Activated T-helper 9 cell treated with anti-CD3 and anti-CD28 coated beads, Interleukin-2, amount 50 U/mL, for 16 hours (primary cell): Measurements from ENCODE around the gene CCL27.

Experiments used
- DNase-seq: peaks from one replicate; pipeline ENCODE4 v3.0.0-alpha.2; 2020; ENCODE audit warnings: low read depth

The CCL27 gene

GRCh38 chr9:34684816-34685215, 22.4 kb upstream of the CCL27 start:
- no peak for DNase-seq

DNA sequence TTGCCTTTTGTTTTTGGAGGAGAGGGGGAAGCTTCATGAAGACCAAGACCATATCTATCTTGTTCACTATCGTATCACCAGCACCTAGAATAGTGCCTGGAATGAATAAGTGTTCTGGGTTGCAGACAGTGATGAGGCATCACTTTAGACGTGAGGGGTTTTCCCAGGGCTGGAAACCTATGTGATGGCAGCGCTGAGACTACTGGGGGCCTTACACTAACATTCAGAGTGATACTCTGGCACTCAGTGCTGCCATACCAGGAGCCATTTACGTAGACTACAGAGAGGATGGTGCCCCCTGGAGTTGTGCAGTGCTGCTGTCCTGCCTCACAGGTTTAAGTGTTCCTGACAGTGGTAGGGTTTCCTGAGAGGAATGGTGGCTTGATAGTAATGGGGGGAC, 21.7 kb upstream of the CCL27 start:
- no peak for DNase-seq

DNA sequence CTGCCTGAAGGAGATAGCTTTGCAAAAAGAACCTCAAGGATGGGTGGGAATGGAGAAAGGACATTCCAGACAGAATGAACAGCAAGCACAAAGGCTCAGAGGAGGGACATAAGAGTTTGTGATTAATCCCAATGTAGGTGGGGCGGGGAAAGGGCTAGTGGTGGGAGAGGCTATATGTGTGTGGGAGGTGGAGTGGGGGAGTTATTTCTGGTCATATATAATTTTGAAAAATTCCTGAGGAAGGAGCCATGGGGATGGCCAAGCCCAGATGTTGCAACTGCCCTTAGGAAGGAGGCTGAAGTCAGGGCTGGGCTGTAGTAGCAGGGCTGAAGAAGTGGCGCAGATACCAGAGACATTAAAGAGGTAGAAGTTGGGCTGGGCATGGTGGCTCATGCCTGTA, 13.4 kb upstream of the CCL27 start:
- DNase-seq: no peak

- peak; percentile 36 for DNase-seq
Measured at GRCh38 chr9:34675048-34675714, 12.7 kb upstream of the CCL27 start.

DNA sequence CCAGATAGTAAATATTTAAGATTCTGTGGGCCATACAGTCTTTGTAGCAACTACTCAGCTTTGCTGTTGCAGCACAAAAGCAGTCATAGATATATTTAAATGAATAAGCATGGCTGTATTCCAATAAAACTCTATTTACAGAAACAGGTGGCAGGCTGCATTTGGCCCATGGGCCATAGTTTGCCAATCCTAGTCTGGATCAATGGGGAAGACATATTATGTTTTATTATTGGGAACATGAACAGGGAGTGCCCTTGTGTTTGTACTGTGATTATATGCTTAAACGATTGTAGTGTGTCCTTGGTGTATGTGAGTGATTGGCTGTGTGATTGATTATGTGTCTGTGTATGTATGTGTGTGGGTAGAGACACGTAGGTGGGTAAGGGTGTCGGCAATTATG, 12.0 kb upstream of the CCL27 start:
- DNase-seq: no peak

DNA sequence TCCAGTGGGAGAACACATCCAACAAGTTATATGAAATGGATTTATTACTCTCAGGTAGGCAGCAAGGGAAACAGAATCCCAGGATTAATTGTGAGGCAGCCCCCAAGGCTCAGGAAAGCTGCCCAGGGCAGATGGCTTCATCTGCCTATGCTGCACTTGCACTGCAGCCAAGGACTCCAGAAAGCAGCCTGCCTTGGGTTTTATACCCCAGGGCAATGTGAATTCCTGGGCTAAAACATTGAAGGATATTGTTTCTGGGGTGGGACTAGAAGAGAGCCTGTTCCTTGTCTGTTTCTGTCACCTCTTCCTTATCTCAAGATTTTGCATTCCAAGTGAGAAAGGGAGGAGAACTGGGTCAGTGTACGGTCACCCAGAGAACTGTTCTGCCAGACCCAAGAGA, 8.8 kb upstream of the CCL27 start:
- no peak for DNase-seq

DNA sequence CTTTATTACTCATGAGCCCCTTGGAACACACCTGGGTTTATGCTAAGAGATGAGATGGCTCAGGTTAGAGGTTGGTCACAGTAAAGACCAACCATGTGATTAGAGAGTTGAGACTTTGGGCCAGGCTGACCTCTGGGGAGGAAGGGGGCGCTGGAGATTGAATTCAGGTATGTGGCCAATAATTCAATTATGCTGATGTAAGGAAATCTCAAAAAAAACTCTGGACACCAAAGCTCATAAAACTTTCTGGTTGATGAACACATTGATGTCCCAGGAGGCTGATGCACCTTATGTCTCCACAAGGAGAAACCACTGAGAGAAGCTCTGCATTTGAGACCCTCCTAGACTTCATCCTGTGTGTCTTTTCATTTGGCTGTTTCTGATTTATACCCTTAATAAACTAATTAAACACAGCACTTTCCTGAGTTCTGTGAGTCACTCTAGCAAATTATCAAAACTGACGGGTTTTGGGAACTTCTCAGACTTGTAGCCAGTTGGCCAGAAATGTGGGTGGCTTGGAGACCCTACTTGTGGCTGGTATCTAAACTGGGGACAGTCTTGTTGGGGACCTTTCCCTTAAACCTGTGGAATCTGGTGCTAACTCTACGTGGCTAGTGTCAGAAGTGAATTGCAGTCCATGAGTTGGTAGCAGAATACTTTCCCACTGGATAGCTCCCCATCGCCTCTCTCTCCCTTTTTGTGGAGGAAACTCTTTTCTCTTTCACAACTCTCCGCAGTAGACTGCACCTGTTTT, 7.5 kb upstream of the CCL27 start:
- DNase-seq: no peak

GRCh38 chr9:34665381-34666250, 3.2 kb upstream of the CCL27 start:
- peak; percentile 78 for DNase-seq

GRCh38 chr9:34665067-34665380, 2.6 kb upstream of the CCL27 start:
- DNase-seq: no peak

- DNase-seq: peak; percentile 40
Measured at GRCh38 chr9:34664281-34665066, 2.0 kb upstream of the CCL27 start.

GRCh38 chr9:34663303-34663605, 797 bp upstream of the CCL27 start:
- no peak for DNase-seq

DNA sequence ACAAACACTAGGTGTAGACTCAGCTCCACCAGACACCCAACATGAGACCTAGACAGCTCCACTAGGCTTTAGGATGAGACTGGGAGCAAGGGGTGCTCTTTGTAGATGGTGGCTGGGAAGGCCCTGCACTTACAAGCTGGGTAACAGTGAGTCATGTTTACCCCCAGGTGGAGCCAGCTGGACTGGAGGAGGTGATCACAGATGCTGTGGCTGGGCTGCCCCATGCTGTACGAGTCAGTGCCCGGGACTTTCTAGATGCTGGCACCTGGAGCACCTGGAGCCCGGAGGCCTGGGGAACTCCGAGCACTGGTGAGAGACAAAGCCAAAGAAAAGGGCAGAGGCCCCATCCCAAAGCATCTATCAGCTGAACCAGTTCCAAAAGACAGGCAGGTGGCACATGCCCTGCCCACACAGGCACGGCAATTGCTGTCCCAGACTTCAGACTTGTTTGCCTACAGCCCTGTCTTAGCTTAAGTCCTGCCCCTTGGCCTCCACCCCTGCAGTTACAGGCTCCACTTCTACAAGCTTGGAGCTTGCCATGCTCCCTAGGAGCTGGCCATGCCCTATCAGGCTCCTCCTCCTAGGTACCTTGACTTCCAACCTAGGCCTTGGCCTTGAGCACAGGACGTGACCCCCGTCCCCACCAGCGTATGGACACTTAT, 2.7 kb downstream of the CCL27 start:
- DNase-seq: no peak

- no peak for DNase-seq
Measured at GRCh38 chr9:34658461-34658860, 4.0 kb downstream of the CCL27 start.

DNA sequence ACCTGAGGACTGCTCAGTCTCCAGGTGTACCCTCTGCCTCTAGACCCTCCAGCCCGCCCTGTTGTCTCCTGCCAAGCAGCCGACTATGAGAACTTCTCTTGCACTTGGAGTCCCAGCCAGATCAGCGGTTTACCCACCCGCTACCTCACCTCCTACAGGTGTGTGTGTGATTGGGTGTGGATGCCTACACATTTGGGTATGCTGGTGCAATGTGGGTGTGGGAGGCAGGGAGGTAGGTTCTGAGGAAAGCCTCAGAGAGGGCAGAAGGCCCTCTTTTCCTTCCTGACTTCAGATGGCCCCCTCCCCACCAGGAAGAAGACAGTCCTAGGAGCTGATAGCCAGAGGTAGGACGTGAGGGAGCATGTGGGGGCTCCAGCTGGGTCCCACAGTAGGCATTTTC, 5.5 kb downstream of the CCL27 start:
- DNase-seq: no peak

- no peak for DNase-seq
Measured at GRCh38 chr9:34655394-34655793, 7.1 kb downstream of the CCL27 start.

DNA sequence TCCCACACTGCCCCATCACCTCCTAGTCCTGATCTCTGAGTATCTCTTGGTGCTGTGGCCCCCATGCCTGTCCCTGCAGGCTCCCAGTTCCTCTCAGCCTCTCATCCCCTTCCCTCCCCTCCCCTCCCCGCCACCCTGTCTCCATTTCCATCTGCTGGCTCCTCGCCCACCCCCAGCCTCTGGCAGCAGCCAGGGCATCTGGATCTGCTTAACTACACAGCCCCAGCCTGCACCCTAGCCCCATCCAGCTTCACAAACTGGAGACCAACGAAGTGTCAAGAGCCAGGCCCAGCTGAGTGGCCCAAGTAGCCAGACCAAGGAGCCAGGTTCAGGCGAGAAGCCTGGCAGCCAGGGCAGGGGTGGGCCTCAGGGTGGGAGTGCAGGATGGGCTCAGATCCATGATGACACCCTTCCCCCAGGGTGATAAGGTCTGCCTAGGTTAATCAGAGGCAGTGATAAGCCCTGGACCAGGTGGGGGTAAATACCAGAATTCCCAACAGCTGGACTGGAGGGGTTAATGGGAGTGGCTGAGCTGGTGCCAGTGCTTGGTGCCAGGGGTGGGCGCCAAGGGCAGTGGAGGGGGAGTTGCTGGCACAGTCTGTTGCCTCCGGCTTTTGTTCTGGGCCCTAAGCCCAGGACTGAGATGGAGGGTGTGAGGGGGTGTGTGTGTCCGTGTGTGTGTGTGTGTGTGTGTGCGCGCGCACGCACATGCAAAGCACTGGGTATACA, 8.0 kb downstream of the CCL27 start:
- DNase-seq: no peak

- no peak for DNase-seq
Measured at GRCh38 chr9:34653151-34654072, 9.0 kb downstream of the CCL27 start.

DNA sequence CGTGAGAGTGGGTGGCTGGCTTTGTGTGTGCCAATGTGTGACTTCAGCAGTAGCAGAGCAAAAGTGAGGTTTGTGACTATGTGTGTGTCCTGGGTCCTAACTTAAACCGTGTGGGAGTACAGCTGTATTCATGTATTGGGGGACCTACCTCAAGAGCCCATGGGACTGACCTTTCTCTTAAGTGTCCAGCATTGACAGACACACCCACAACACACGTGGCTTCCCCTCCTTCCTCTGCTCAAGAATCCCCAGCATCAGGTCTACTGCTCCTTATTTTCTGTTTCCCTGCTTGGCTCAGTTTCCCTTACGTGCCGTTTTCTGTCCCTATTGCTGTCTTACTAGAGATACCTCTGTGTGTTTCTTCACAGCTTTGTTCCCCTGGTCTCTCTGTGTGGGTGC, 9.9 kb downstream of the CCL27 start:
- no peak for DNase-seq

GRCh38 chr9:34651876-34652601, 10.4 kb downstream of the CCL27 start, which contains the start of gene IL11RA:
TSS of gene IL11RA (plus strand) at chr9:34652185. CDS start at chr9:34655218, 3,033 bp downstream.
- DNase-seq: peak; percentile 23
